AG10803 (cell line): ENCODE results near the gene ERCC5.
A peak's percentile ranks its signal among the peaks of the same experiment; 100 is the strongest.

ENCODE experiments used
- DNase-seq: peaks from one replicate; pipeline ENCODE4 v3.0.0; 2010; ENCODE audit warnings: low read depth
- H3K4me3 ChIP-seq: 2 replicates; pipeline ENCODE4 v1.5.1; 2011; ENCODE audit warnings: mild to moderate bottlenecking, low read length, control low read depth
- CTCF ChIP-seq: conservative IDR thresholded peaks from 2 replicates; pipeline ENCODE4 v1.5.1; 2011; ENCODE audit warnings: mild to moderate bottlenecking, low read length, control low read depth, inconsistent platforms

Gene ERCC5

GRCh38 chr13:102825400-102825799 is 20.4 kb upstream of the ERCC5 start:
- H3K4me3 ChIP-seq = peak overlapping the region; percentile 35
- no peak for DNase-seq
- no peak for TF ChIP-seq CTCF

GRCh38 chr13:102825921-102826706 is 19.7 kb upstream of the ERCC5 start:
- peak; percentile 95 for DNase-seq
- TF ChIP-seq CTCF = peak; percentile 36
- H3K4me3 ChIP-seq = peak overlapping the region; percentile 67

- no peak for TF ChIP-seq CTCF
- H3K4me3 ChIP-seq = no peak overlapping the region
- peak; percentile 5 for DNase-seq
These were observed 15.2 kb upstream of the ERCC5 start for GRCh38 chr13:102830646-102831045.

DNA sequence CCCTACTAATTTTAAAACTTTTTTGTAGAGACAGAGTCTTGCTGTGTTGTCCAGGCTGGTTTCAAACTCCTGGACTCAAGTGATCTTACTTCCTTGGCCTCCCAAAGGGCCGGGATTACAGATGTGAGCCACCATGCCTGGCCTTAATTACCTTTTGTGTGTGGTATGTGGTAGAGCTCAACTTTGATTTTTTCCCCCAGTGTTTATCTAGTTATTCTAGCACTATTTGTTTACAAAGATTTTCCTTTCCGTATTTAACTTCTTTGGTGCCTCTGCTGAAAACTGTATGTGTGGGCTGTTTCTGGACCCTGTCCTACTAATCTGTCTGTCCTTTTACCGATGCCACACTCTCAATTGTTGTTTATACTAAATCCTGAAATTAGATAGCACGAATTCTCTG is 9.4 kb upstream of the ERCC5 start:
- DNase-seq = no peak
- TF ChIP-seq CTCF = no peak
- no peak overlapping the region for H3K4me3 ChIP-seq

DNA sequence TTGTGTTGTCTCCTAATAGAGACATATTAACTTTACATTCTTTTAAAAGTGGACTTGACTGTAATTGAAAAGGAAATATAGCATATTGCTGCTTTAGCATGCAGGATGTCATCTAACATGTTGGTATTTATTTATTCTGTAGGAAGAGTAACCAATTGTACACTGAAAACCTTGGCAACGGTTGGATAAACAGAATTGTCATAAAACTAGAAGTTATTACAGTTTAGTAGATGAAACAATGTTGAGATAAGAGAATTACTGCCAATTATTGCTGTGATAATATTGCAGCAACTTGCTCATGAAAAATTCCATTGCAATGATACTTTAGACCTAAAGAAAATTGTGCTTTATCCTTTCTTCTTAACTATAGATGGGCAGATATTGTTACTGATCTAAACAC is 7.6 kb upstream of the ERCC5 start:
- no peak for DNase-seq
- H3K4me3 ChIP-seq = no peak overlapping the region
- no peak for TF ChIP-seq CTCF

GRCh38 chr13:102838982-102839381 is 6.8 kb upstream of the ERCC5 start:
- H3K4me3 ChIP-seq = no peak overlapping the region
- DNase-seq = peak; percentile 3
- TF ChIP-seq CTCF = no peak

GRCh38 chr13:102839462-102839861 is 6.4 kb upstream of the ERCC5 start:
- H3K4me3 ChIP-seq = no peak overlapping the region
- no peak for TF ChIP-seq CTCF
- peak; percentile 71 for DNase-seq
